GM21390 (cell line): ENCODE results near the gene EVL.

Experiments used
- ATAC-seq: cut with Tn5 transposase; IDR thresholded peaks from one replicate; pipeline ENCODE4 v1.9.1; 2021; ENCODE audit not compliant: unreplicated experiment

The EVL gene

GRCh38 chr14:100122481-100123223, 57.4 kb downstream of the EVL start:
- no peak for ATAC-seq

- ATAC-seq: no peak
Observed at GRCh38 chr14:100123618-100124017, 58.4 kb downstream of the EVL start.

GRCh38 chr14:100124551-100125088, 59.4 kb downstream of the EVL start:
- ATAC-seq: no peak

GRCh38 chr14:100126401-100126800, 61.2 kb downstream of the EVL start:
- ATAC-seq: no peak

- ATAC-seq: no peak
Observed at GRCh38 chr14:100127853-100128455, 62.7 kb downstream of the EVL start.

- ATAC-seq: no peak
Observed at GRCh38 chr14:100128688-100129087, 63.5 kb downstream of the EVL start.

GRCh38 chr14:100129161-100129589, 64.0 kb downstream of the EVL start:
- no peak for ATAC-seq

GRCh38 chr14:100130521-100130920, 65.3 kb downstream of the EVL start:
- ATAC-seq: no peak

GRCh38 chr14:100131181-100131580, 66.0 kb downstream of the EVL start:
- ATAC-seq: no peak

- ATAC-seq: no peak
Observed at GRCh38 chr14:100132161-100132902, 67.1 kb downstream of the EVL start.

- ATAC-seq: no peak
Observed at GRCh38 chr14:100132903-100133510, 67.8 kb downstream of the EVL start.

- ATAC-seq: no peak
Observed at GRCh38 chr14:100134586-100134985, 69.4 kb downstream of the EVL start.

- ATAC-seq: no peak
Observed at GRCh38 chr14:100135073-100135472, 69.9 kb downstream of the EVL start.

- ATAC-seq: no peak
Observed at GRCh38 chr14:100135784-100136183, 70.6 kb downstream of the EVL start.

GRCh38 chr14:100137173-100137572, 72.0 kb downstream of the EVL start:
- no peak for ATAC-seq

- ATAC-seq: no peak
Observed at GRCh38 chr14:100138082-100138787, 73.0 kb downstream of the EVL start.

- ATAC-seq: no peak
Observed at GRCh38 chr14:100138955-100139354, 73.7 kb downstream of the EVL start.

- no peak for ATAC-seq
Observed at GRCh38 chr14:100140452-100141078, 75.3 kb downstream of the EVL start.

- ATAC-seq: no peak
Observed at GRCh38 chr14:100141098-100141497, 75.9 kb downstream of the EVL start.
